Activated CD8-positive, alpha-beta memory T cell treated with anti-CD3 and anti-CD28 coated beads for 36 hours (primary cell): ENCODE results near the gene MESP1. TPM values are rescaled to one million over a fixed set of nuclear protein-coding genes. Genes with fewer than 3 reads are reported as not detected.

ENCODE experiments used
- CTCF ChIA-PET: fragments of 350-600 bp; sonication (Branson Sonifier 250); formaldehyde crosslinking; loops from one replicate; lab custom pipeline; 2021; ENCODE audit warnings: antibody characterized with exemption; lab: Charles Lee
- POLR2A ChIA-PET: fragments of 350-600 bp; sonication (Branson Sonifier 250); formaldehyde crosslinking; loops from one replicate; lab custom pipeline; 2021; ENCODE audit warnings: antibody characterized with exemption; lab: Charles Lee
- total RNA-seq, 2 experiments: library from RNA; stranded (reverse); gene quantifications; one replicate each; pipeline ENCODE4 v1.2.3, GENCODE V29; 2021

Gene MESP1
- total RNA-seq, 2 experiments from 2014 or later = 7.3 to 9.1 TPM

GRCh38 chr15:89746386-89746780 lies 4.7 kb downstream of the MESP1 start:
- POLR2A ChIA-PET = no interaction called here

GRCh38 chr15:89745768-89746167 lies 5.3 kb downstream of the MESP1 start:
- CTCF ChIA-PET = no interaction called here

More at GRCh38 chr15:89746386-89746780, 4.7 kb downstream of the MESP1 start:
- CTCF ChIA-PET = no interaction called here

GRCh38 chr15:89745131-89745530 lies 5.9 kb downstream of the MESP1 start:
- POLR2A ChIA-PET = no interaction called here
- CTCF ChIA-PET = no interaction called here

More at GRCh38 chr15:89745768-89746167, 5.3 kb downstream of the MESP1 start:
- POLR2A ChIA-PET = no interaction called here

GRCh38 chr15:89743594-89743993 lies 7.5 kb downstream of the MESP1 start:
- POLR2A ChIA-PET = no interaction called here

GRCh38 chr15:89743011-89743410 lies 8.0 kb downstream of the MESP1 start:
- CTCF ChIA-PET = interaction anchor here (0.6 kb wide), 1 partner anchor 246 kb away, joined by 3 read pairs; no protein-coding TSS in a partner anchor
- POLR2A ChIA-PET = no interaction called here

More at GRCh38 chr15:89743594-89743993, 7.5 kb downstream of the MESP1 start:
- CTCF ChIA-PET = interaction anchor here (0.6 kb wide), 1 partner anchor 246 kb away, joined by 3 read pairs; no protein-coding TSS in a partner anchor

- ChIA-PET POLR2A (no interaction called here), CTCF (interaction anchor here (0.6 to 2.0 kb wide), 7 partner anchors 11 to 348 kb away, joined by 3 to 12 read pairs (median 3); partner anchors contain the start of gene MESP1)
Measured at GRCh38 chr15:89740137-89740536, 10.9 kb downstream of the MESP1 start.

GRCh38 chr15:89735773-89736172 lies 15.3 kb downstream of the MESP1 start:
- ChIA-PET CTCF (no interaction called here), POLR2A (no interaction called here)

GRCh38 chr15:89732451-89733172 lies 18.4 kb downstream of the MESP1 start:
- CTCF ChIA-PET = no interaction called here
- POLR2A ChIA-PET = no interaction called here

GRCh38 chr15:89731275-89731674 lies 19.8 kb downstream of the MESP1 start:
- CTCF ChIA-PET = no interaction called here
- POLR2A ChIA-PET = no interaction called here

GRCh38 chr15:89728254-89728653 lies 22.8 kb downstream of the MESP1 start:
- ChIA-PET CTCF (interaction anchor here (3.4 kb wide), 1 partner anchor 12 kb away, joined by 12 read pairs; no protein-coding TSS in a partner anchor), POLR2A (no interaction called here)

GRCh38 chr15:89725064-89725463 lies 26.0 kb downstream of the MESP1 start:
- CTCF ChIA-PET = no interaction called here
- POLR2A ChIA-PET = no interaction called here

- CTCF ChIA-PET = no interaction called here
Measured at GRCh38 chr15:89724621-89725020, 26.4 kb downstream of the MESP1 start.

GRCh38 chr15:89723031-89723430 lies 28.0 kb downstream of the MESP1 start:
- ChIA-PET POLR2A (no interaction called here), CTCF (no interaction called here)

More at GRCh38 chr15:89724621-89725020, 26.4 kb downstream of the MESP1 start:
- POLR2A ChIA-PET = no interaction called here

- CTCF ChIA-PET = no interaction called here
- POLR2A ChIA-PET = no interaction called here
Measured at GRCh38 chr15:89714775-89715174, 36.3 kb downstream of the MESP1 start.

- CTCF ChIA-PET = no interaction called here
- POLR2A ChIA-PET = no interaction called here
Measured at GRCh38 chr15:89707577-89707976, 43.5 kb downstream of the MESP1 start.

- POLR2A ChIA-PET = no interaction called here
- CTCF ChIA-PET = no interaction called here
Measured at GRCh38 chr15:89704411-89704810, 46.6 kb downstream of the MESP1 start.

Other genes with a start within 250 kb of the MESP1 start
- gene TICRR, start 175.8 kb downstream of the MESP1 start, total RNA-seq = 10 to 100 TPM; 18.3 to 18.7 TPM
- 1 to 10 TPM; 3.4 to 3.5 TPM for gene KIF7, start 95.8 kb downstream of the MESP1 start, total RNA-seq
- gene PLIN1, start 71.9 kb downstream of the MESP1 start, total RNA-seq = under 1 TPM; 0.25 to 0.44 TPM
- 1 to 10 TPM; 3.1 to 3.5 TPM for gene PEX11A, start 60.5 kb downstream of the MESP1 start, total RNA-seq
- under 1 TPM in 1 of 2 experiments, not detected in 1; 0.11 TPM for gene WDR93, start 60.4 kb downstream of the MESP1 start, total RNA-seq
- not detected for gene MESP2, start 25.1 kb upstream of the MESP1 start, total RNA-seq
- gene ANPEP, start 63.6 kb upstream of the MESP1 start, total RNA-seq = not detected
- gene AP3S2, start 142.7 kb upstream of the MESP1 start, total RNA-seq = 10 to 100 TPM; 16.0 to 16.7 TPM
- gene ARPIN, start 161.7 kb upstream of the MESP1 start, total RNA-seq = not detected